Measurements from ENCODE around the gene FAM120B.

The FAM120B gene

GRCh38 chr6:170363255-170363654 lies 56.7 kb downstream of the FAM120B start:
- DNase-seq = no peak

GRCh38 chr6:170365121-170365520 lies 58.6 kb downstream of the FAM120B start:
- DNase-seq = no peak

GRCh38 chr6:170365593-170365992 lies 59.0 kb downstream of the FAM120B start:
- no peak for DNase-seq

GRCh38 chr6:170366248-170366960 lies 59.8 kb downstream of the FAM120B start:
- no peak for DNase-seq

GRCh38 chr6:170367241-170367640 lies 60.7 kb downstream of the FAM120B start:
- DNase-seq = no peak

GRCh38 chr6:170368544-170368943 lies 62.0 kb downstream of the FAM120B start:
- DNase-seq = no peak

GRCh38 chr6:170369403-170369802 lies 62.8 kb downstream of the FAM120B start:
- no peak for DNase-seq

GRCh38 chr6:170370416-170370815 lies 63.9 kb downstream of the FAM120B start:
- DNase-seq = no peak

GRCh38 chr6:170371080-170371479 lies 64.5 kb downstream of the FAM120B start:
- no peak for DNase-seq

GRCh38 chr6:170371588-170371987 lies 65.0 kb downstream of the FAM120B start:
- DNase-seq = no peak

GRCh38 chr6:170372380-170373325 lies 66.1 kb downstream of the FAM120B start:
- no peak for DNase-seq

- no peak for DNase-seq
These were observed 68.2 kb downstream of the FAM120B start for GRCh38 chr6:170374571-170375444.

- no peak for DNase-seq
These were observed 69.1 kb downstream of the FAM120B start for GRCh38 chr6:170375661-170376060.

- DNase-seq = no peak
These were observed 70.0 kb downstream of the FAM120B start for GRCh38 chr6:170376386-170377043.

- no peak for DNase-seq
These were observed 71.9 kb downstream of the FAM120B start for GRCh38 chr6:170378502-170378901.

- no peak for DNase-seq
These were observed 75.0 kb downstream of the FAM120B start for GRCh38 chr6:170381562-170381961.

GRCh38 chr6:170383466-170384035 lies 77.0 kb downstream of the FAM120B start:
- DNase-seq = no peak

- DNase-seq = no peak
These were observed 78.9 kb downstream of the FAM120B start for GRCh38 chr6:170385506-170385905.

GRCh38 chr6:170388113-170388512 lies 81.6 kb downstream of the FAM120B start:
- DNase-seq = no peak

- no peak for DNase-seq
These were observed 86.5 kb downstream of the FAM120B start for GRCh38 chr6:170393033-170393432.

- no peak for DNase-seq
These were observed 87.3 kb downstream of the FAM120B start for GRCh38 chr6:170393807-170394399.

- DNase-seq = no peak
These were observed 88.4 kb downstream of the FAM120B start for GRCh38 chr6:170394980-170395379.

Data from NCI-H2081 treated with DMSO at 0.1 percent for 48 hours (cell line).